CD4-positive, alpha-beta T cell treated with Interleukin-6 for 4 hours (primary cell): ENCODE results near the gene ZCCHC10.
"Not testable (repeated sequence)": the region's sequence is repeated elsewhere in the genome, so short reads cannot be mapped to it uniquely, and the experiment has no call there.

Source experiments
- DNase-seq: peaks from one replicate; pipeline ENCODE4 v3.0.0-alpha.2; 2020; ENCODE audit warnings: mixed read lengths

ZCCHC10 gene

DNA sequence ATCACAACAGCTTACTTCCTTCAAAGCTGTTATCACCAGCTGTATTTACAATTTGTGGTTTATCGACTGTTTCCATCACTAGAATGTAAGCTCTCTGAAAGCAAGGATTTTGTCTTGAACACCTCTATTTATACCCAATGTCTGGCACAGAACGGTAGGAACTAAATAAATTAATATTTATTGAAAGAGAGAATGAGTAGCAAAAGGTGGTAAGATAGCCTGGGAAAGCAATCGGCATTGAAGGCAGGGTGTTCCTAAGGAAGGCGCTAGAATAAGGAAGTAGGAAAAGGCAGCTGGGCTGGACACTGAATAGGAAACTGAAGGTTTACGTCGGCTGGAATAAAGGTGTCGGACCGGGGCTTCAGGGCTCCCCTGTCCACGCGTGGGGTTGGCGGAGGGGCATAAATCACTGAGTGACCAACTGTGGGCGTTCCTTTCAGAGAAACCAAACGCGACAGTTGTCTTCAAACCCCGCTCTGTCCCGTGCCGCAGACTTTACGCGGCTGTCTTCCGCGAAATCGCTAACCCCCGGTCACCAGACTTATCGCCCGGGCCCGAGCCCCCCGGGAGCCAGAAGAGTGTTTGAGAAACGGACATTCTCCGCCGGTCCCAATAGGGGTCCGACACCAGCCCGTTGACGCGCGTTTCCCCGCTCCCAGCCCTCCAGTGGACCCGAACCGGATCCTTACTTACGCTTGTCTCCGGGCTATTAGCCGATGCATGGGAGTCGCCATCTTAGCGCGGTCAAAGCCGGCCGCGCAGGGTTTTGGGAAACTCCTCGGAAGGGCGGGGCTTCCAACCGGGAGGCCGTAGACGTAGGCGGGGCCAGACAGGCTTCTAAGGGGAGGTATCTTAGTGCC, at the start of gene ZCCHC10:
Gene ZCCHC10 (minus strand): TSS at position 746 of the 860 bp plus-strand sequence. CDS start 12 bp downstream, at position 734.
- peak; percentile 95 for DNase-seq

DNA sequence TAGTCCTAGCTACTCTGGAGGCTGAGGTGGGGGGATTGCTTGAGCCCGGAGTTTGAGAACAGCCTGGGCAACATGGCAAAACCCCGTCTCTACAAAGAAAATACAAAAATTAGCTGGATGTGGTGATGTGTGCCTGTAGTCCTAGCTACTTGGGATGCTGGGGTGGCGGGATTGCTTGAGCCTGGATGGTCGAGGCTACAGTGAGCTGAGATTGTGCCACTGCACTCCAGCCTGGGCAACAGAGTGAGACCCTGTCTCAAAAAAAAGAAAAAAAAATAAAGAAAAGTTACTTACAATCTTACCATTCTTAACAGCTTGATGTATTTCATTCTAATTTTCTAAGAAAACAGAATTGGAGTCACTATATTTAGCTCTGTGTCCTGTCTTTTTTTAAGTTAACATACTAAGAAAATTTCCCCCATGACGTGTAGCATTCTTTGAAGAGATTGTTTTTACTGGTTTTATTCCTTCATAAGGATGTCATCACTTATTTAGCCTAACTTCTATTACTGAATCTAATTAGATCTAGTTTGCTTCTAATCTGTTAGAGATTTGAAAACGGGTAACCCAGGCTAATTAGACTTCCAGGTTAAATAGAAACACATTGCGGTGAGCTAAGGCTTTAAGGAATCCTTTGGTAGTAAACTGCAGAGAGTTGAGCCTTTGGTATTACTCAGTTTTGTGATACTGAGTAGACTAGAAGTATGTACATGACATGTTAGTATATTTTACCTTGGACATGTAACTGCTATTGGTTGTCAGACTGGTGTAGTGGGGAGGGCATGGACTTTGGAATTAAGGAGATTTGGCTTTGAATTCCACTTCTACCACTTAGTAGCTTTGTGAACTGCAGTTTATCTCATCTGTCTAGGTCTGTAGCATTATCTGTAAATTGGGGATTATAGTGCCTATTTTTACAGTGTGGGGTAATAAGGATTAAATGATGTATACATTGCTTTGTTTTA, 49.5 kb upstream of the ZCCHC10 start:
- DNase-seq = no peak

DNA sequence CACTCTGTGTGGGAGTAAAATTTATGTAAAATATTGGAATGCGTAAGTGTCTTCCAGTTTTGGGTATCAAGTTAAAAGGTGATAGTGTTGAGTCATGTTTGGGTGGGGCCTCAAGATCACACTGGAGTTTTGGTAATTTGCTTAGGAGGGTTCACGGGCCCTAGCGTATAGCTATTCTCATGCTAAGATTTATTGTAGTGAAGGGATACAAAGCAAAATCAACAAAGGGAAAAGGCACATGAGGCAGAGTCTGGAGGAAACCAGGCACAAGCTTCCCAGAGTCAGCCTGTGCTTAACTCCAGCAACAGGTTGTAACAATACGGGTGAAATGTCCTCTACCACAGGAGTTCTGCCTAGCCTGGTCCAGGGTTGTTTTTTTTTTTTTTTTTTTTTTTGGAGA, 45.7 kb upstream of the ZCCHC10 start:
- DNase-seq = no peak

DNA sequence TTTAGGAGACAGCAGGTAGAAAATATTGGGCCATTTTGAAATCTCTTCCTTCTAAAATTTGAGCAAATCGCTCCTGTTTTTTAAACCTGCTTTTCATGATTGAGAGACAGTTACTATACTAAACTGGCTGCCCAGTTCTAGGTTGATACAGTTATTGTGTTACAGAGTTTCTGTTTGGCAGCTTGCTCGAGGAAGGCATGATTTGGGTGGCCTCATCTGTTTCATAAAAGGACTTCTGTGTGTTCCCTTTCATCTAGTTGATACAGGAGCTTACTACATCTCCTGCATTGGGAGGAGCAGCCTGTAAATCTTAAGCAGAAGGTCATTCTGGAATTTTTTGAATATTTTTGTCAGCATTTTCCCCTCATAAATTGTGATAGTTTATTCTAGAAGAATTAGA, 39.7 kb upstream of the ZCCHC10 start:
- DNase-seq = no peak

DNA sequence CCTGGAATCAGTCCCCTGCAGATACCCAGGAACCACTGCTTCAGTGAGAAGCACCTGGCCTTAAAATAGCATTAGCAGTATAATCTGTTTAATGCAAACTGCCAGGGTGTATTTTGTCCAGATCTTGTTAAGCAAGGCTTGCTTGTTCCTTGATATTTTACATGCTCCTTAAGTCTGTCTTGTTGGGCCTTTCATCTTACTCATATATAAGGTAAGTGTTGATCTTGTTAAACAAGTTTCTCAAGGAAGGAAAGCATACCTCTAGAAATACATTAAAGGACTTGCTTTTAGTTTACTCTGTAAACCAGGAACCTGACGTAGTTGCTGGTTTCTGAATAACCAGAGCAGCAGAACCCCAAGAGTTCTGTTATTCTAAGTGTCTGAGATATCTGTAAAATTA, 39.1 kb upstream of the ZCCHC10 start:
- DNase-seq = no peak

DNA sequence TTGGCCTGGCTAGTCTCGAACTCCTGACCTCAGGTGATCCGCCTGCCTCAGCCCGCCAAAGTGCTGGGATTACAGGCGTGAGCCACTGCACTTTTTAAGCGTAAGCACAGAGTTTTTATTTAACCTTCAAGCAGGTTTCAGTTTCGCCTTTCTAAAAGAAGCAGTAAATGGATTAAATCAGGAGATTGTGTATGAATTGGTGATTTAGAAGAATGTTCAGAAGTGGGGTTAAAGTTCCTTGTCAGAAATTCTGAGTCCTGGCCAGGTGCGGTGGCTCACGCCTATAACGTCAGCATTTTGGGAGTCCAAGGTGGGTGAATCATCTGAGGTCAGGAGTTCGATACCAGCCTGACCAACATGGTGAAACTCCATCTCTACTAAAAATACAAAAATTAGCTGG, 37.6 kb upstream of the ZCCHC10 start:
- no peak for DNase-seq

DNA sequence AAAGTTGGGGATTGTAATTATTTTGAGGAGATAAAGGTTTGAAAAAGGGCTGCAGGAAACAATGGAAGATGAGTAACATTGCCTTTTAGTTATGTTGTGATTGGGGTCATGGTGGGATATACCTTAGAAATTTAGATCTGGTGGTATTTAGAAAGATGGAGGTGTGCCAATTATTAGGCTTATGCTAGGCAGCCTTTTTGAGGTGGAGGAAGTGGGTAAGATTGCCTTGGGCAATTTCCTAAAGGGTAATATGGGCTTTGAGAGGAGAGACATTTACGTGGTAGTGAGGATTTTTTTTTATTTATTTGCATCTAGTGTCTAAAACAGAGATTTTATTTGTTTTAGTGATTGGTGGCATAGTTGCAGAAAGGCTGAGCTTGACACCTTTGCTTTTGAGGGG, 35.9 kb upstream of the ZCCHC10 start:
- no peak for DNase-seq

DNA sequence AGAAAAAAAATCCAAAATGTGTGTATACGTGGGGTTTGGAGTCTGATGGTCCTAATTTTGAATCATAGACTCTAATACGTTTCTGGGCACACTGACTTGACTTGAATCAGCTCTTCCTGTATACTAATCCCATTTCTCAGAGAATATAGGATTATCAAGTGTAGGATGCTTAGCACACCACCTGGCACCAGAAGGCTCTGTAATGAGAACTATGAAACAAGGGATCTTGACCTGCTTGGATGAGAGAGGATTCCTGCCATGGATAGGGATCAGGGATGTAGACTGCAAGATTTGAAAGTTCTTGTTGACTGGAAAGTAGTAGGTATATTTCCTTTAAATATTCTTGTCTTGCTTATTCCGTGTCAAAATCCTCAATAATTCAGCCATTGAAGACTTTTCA, 33.3 kb upstream of the ZCCHC10 start:
- DNase-seq = no peak

DNA sequence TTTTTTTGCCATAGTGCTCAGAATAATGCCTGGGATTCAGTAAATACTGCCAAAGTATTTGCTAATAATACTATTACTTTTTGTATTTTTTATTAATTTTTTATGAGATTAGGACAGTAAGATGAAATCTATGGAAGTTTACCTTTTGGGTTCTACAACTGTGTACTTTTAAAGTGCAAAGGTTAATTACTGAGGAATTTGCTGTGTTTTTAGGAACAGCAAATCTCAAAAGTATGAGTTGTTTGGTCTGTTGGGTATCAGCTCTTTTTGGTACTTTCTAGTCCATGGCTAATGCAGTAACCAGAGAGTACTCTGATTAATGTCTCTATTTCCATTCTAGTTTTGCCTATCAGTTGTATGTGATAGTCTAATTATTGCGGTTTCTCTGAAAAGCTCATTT, 30.5 kb upstream of the ZCCHC10 start:
- no peak for DNase-seq

DNA sequence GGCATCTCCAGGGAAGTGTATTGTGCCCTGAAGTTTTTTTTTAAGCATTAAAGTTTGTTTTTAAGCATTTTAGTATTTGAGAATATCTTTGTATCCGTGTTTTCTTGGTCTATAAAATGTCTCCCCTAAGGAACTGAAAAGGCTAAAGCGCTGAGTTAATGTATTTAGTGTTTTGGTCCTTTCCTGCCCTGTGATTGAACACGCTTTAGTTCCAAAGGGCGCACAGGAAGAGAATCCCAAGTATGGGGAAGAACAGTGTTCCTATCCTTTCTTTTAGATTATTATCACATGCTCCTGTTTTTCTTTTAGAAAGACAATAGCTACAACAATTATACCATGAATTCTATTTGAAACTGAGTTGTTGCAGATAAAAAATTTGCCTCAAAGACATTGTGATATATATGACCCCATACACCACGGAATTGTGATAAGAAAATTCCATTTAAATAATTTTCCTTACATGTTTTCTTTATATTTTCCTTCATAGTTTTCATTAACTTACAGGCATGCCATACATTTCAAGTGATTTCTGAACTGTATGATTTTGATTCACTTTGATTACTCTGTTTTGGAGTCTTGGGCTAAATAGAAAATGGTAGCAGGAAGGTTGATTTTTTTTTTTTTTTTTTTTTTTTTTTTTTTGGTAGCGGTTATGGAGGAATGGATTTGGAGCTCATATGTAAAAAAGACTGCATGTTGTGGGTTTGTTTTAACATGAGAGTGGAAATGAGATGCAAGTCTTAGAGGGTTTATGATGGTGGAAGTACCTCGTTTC, 28.5 kb upstream of the ZCCHC10 start:
- DNase-seq = no peak

DNA sequence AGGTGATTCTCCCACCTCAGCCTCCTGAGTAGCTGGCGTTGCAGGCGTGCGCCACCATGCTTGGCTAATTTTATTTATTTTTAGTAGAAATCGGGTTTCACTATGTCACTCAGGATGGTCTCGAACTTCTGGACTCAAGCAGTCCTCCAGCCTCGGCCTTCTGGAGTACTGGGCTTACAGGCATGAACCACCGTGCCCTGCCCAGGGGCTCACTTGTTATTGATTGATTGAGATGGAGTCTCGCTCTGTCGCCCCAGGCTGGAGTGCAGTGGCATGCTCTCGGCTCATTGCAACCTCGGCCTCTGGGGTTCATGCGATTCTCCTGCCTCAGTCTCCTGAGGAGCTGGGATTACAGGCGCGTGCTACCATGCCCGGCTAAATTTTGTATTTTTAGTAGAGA, 27.1 kb upstream of the ZCCHC10 start:
- no peak for DNase-seq

DNA sequence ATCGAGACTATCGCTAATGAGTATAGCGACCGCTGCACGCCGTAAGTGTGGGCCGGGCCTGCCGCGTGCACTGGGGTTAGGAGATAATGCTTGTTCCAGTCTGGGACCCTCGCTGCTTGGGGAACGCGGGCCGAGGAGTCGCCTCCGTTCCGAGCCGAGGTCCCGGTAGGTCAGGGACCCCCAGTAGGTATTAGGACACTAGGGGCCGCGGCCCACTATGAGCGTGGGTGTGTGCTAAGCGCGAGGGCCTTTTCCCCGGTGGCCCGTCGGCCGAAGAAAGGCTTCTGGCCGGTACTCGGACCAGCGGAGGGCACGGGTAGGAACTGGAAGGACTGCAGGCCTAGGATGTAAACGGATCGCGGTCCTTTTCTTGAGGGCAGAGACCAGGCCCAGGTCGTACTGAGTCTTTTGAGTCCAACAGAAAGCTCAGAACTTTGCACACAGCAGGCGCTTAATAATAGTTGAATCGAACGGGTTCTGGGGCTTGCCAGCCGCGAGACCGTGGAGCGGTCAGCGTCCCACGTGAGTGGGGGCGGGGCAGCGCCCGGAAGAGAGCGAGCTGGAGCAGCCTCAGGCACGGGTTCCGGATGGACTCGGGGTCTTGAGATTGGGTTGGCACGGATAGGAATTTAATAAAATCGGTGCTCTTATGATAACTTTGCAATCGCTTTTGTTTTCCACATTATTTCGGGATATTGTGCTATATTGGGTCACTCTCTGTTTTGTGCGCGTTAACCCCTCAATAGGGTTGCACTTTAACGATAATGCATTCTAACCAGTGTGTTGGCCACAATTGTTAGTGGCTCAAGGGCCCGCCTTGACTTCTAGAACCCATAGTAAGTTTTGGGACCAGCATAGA, 26.2 kb upstream of the ZCCHC10 start:
- peak; percentile 46 for DNase-seq

DNA sequence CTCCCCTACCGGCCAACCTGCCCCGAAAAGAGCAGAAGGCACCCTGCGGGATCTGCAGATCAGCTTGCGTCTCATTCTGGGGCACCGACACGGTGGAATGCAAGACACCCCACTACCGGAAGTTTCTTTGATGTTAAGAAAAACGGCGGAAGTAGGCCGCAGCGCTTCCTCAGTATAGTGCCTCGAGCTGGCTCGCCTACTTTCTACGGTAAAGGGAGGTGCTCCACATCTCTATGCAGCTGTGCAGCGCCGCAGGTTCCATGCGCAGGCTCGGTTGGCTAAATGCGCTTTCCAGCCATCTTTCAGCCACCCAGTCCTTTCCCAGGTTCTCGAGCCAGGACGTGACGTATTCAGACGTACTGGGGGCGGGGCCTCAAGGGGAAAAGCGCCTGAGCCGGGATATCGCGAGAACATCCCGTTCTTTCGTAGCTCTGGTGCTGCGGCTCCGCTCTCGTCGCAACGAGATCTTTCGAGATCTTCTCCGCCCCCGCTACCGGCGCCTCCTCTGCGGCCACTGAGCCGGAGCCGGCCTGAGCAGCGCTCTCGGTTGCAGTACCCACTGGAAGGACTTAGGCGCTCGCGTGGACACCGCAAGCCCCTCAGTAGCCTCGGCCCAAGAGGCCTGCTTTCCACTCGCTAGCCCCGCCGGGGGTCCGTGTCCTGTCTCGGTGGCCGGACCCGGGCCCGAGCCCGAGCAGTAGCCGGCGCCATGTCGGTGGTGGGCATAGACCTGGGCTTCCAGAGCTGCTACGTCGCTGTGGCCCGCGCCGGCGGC, 25.4 kb upstream of the ZCCHC10 start, which contains the start of gene HSPA4:
Gene HSPA4 (plus strand): TSS at position 472 of the 775 bp plus-strand sequence. CDS start 238 bp downstream, at position 710.
- peak; percentile 97 for DNase-seq

DNA sequence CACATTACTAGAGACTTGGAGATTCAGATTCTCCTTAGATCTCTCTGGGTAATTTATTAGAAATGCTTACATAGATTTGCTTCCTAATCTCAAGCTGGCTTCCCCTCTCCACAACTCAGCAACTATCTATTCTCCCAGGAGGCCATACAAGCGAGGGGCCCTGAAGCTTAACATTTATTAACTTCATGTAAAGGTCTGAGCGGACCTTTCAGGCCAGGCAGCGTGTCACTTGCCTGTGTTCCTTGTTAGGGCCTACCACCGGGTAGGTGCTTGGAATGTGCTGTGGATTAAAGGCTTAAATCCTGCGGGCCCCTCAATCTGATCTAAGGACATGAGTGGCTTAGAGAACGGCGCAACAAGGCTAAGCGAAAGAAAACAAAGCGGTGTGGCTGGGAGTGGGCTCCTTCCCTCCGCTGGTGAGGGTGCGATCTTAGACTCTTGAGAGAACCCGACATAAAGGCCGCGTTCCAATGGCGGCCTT, 24.8 kb upstream of the ZCCHC10 start:
- DNase-seq = no peak

DNA sequence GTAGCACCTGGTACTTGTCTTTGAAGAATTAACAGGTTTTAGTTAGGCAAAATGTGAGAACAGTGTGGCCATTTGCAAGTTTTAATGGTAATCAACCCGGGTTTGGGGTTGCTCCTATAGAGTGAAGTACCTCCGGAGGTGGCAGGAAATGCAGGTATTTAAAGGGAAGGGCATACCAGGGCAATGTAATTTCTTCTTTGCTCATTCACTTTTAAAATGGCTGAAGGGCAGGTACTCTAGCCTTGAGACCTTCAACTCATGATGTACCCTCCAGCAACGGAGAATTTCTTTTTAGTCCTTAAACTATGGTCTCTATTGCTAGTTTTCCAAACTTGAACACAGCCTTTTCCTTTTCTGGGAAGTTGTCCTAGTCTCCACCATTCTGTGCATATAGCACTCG, 24.2 kb upstream of the ZCCHC10 start:
- DNase-seq = no peak

DNA sequence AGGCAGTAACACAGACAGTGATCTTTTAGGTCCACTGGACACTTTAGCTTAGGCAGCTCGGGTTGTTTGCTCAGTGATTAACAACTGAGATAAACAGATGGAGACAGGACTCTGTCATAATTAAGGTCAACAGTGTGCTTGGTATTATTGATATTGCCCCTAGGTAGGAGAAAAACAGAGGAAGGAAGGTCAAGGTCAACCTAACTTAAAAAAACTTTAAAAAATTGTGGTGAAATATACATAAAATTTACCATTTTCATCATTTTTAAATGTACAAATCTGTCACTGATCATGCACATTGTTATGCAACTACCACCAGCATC, 23.3 kb upstream of the ZCCHC10 start:
- DNase-seq = no peak

DNA sequence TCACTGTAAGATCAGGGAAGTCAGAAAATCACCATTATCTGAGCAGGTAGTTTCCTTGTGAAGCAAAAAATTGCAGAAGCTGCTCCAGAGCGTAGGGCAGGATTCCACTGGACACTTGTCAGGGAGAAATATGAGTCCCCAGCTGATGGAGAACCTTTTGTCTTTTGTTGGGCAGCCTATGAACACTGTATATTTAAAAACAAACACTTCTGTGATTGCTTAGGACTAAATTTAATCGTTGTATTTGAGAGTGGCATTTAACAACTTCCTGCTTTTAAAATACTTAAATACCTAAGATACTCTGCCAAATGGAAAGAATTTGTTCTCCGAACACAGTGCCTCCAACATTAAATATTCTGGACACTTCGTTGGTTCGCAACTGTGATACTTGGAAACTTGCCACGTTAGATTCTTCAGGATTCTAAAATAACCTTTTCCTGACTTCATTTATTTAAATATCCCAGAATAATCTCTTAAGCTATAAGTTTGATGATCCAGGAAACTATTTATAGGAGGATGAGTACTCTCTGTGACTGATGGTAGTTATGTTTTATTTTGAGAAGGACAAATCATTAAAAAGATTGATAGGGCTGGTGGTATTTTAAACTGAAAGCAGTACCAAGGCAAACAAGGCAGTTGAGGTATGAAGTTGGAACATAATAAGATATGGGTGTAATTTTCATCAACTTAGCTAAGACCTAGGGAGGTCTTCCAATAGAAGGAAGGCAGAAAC, 22.8 kb upstream of the ZCCHC10 start:
- DNase-seq = no peak

DNA sequence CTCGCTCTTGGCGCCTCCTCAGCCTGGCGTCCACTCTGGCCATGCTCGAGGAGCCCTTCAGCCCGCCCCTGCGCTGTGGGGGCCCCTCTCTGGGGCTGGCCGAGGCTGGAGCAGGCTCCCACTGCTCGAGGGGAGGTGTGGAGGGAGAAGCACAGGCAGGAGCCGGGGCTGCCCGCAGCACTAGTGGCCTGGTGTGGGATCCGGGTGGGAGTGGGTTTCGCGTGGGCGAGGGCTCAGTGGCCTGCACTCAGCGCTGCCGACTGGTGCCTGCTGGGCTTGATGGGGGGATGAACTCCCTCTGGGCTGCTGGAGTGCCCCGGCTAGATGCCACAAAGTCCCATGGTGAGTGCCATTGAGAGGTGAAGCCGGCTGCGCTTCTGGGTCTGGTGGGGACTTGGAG, 21.1 kb upstream of the ZCCHC10 start:
- DNase-seq = no peak

DNA sequence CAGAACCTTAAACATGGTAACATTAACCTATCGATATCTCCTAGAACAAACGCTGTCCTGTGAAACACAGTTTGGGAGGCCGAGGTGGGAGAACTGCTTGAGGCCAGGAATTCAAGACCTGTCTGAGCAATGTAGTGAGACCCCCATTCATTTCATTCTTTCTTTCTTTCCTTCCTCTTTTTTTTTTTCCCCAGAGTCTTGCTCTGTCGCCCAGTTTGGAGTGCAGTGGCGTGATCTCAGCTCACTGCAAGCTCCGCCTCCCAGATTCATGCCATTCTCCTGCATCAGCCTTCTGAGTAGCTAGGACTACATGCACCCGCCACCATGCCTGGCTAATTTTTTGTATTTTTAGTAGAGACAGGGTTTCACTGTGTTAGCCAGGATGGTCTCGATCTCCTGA, 20.2 kb upstream of the ZCCHC10 start:
- DNase-seq = not testable (repeated sequence)

DNA sequence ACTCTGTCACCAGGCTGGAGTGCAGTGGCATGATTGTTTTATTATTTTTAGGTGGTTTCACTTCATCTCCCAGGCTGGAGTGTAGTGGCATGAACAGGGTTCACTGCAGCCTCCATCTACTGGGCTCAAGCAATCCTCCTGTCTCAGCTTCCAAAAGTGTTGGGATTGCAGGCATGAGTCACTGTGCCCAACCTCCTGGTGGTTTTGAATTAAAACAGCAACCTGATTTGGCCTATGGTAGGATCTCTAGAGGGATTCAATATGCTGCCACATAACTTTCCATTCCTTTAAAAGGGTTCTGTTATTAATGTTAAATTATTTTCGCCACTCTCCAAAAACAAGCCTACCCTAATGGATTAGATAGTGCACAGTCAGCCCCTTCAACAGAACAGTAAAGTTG, 15.6 kb upstream of the ZCCHC10 start:
- no peak for DNase-seq
